ENCODE results near the gene GAPT.

The GAPT gene

GRCh38 chr5:58462154-58462553, 29.1 kb upstream of the GAPT start:
- DNase-seq = no peak

- peak; percentile 53 for DNase-seq
Observed at GRCh38 chr5:58462623-58463230, 28.5 kb upstream of the GAPT start.

- peak; percentile 15 for DNase-seq
Observed at GRCh38 chr5:58466939-58467338, 24.3 kb upstream of the GAPT start.

- no peak for DNase-seq
Observed at GRCh38 chr5:58469896-58470295, 21.3 kb upstream of the GAPT start.

- no peak for DNase-seq
Observed at GRCh38 chr5:58475404-58475803, 15.8 kb upstream of the GAPT start.

GRCh38 chr5:58477760-58478376, 13.4 kb upstream of the GAPT start:
- no peak for DNase-seq

GRCh38 chr5:58481066-58481676, 10.1 kb upstream of the GAPT start:
- DNase-seq = no peak

GRCh38 chr5:58481828-58482227, 9.4 kb upstream of the GAPT start:
- DNase-seq = no peak

GRCh38 chr5:58482536-58482935, 8.7 kb upstream of the GAPT start:
- DNase-seq = no peak

GRCh38 chr5:58484505-58484904, 6.7 kb upstream of the GAPT start:
- no peak for DNase-seq

- no peak for DNase-seq
Observed at GRCh38 chr5:58486290-58486689, 4.9 kb upstream of the GAPT start.

GRCh38 chr5:58490402-58491050, 709 bp upstream of the GAPT start:
- no peak for DNase-seq

- no peak for DNase-seq
Observed at GRCh38 chr5:58493141-58493540, 1.9 kb downstream of the GAPT start.

GRCh38 chr5:58496488-58496887, 5.3 kb downstream of the GAPT start:
- no peak for DNase-seq

- no peak for DNase-seq
Observed at GRCh38 chr5:58497386-58497785, 6.2 kb downstream of the GAPT start.

- no peak for DNase-seq
Observed at GRCh38 chr5:58497921-58498320, 6.7 kb downstream of the GAPT start.

- DNase-seq = no peak
Observed at GRCh38 chr5:58498340-58498942, 7.2 kb downstream of the GAPT start.

GRCh38 chr5:58499231-58499630, 8.0 kb downstream of the GAPT start:
- no peak for DNase-seq

- DNase-seq = no peak
Observed at GRCh38 chr5:58499941-58500340, 8.7 kb downstream of the GAPT start.

- no peak for DNase-seq
Observed at GRCh38 chr5:58501778-58502417, 10.7 kb downstream of the GAPT start.

- DNase-seq = no peak
Observed at GRCh38 chr5:58503390-58504046, 12.3 kb downstream of the GAPT start.

- DNase-seq = no peak
Observed at GRCh38 chr5:58504766-58505165, 13.5 kb downstream of the GAPT start.

- no peak for DNase-seq
Observed at GRCh38 chr5:58505502-58505901, 14.3 kb downstream of the GAPT start.

Measured in stimulated activated CD4-positive, alpha-beta T cell treated with anti-CD3 and anti-CD28 coated beads, Interleukin-4, amount 100 ng/mL, for 24 hours (primary cell).